Measurements from ENCODE around the gene SLC8A2.
A peak's percentile ranks its signal among the peaks of the same experiment; 100 is the strongest.

The SLC8A2 gene, protein sequence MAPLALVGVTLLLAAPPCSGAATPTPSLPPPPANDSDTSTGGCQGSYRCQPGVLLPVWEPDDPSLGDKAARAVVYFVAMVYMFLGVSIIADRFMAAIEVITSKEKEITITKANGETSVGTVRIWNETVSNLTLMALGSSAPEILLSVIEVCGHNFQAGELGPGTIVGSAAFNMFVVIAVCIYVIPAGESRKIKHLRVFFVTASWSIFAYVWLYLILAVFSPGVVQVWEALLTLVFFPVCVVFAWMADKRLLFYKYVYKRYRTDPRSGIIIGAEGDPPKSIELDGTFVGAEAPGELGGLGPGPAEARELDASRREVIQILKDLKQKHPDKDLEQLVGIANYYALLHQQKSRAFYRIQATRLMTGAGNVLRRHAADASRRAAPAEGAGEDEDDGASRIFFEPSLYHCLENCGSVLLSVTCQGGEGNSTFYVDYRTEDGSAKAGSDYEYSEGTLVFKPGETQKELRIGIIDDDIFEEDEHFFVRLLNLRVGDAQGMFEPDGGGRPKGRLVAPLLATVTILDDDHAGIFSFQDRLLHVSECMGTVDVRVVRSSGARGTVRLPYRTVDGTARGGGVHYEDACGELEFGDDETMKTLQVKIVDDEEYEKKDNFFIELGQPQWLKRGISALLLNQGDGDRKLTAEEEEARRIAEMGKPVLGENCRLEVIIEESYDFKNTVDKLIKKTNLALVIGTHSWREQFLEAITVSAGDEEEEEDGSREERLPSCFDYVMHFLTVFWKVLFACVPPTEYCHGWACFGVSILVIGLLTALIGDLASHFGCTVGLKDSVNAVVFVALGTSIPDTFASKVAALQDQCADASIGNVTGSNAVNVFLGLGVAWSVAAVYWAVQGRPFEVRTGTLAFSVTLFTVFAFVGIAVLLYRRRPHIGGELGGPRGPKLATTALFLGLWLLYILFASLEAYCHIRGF

DNA sequence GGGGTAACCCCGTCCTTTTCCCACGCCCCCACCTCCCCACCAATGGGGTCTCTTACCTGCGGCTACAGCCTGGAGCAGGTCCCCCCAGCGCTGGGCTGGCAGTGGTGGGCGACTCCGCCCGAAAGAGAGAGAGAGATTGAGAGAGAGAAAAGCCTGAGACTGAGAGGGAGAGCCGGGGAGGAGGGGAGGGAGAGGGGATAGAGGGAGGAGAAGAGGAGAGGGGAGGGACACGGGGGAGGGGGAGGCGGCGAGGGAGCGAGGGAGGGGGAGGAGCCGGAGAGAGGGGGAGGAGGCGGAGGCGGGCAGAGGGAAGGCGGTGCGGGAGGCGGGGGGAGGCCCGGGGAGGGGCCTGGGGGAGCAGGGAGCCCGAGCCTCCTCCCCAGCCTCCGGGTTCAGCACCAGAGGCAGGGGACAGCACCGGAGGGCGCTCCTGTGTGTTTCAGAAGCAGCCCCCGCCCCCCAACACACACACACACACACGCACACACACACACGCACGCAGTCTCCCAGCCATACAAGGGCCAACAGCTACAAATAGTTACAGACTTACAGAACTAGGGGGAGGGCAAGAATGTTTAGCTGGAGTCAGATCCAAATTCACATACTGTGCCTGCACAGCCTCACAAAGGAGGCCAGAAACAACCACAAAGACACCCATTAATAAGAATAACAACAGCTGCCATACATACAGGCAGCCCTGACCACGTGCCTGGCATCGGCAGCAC lies at the start of gene SLC8A2:
Gene SLC8A2 (minus strand): TSS at position 161 of the 725 bp plus-strand sequence. CDS start 5,490 bp downstream, outside the sequence.
- DNase-seq (ENCODE audit: low spot score) = peak; percentile 90

DNA sequence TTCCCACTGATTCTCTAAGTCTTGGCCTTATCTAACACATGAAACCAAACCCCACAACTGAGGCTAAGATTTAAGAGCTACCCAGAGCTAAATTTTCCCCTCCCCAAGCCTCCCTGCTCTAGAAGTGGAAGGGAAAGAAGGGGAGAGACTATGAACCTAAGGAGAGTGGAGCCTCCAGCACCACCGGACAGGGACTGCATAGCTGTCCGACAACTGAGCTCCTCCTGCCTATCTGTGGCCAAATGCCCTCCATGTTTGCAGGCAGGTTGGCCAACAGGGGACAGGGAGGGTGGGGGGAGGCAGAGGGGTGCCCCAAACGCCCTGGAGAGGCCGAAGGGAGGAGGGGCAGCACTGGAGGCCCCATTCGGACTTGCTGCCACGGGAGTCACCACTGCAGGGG lies 49.1 kb upstream of the SLC8A2 start:
- DNase-seq (ENCODE audit: low spot score) = no peak

DNA sequence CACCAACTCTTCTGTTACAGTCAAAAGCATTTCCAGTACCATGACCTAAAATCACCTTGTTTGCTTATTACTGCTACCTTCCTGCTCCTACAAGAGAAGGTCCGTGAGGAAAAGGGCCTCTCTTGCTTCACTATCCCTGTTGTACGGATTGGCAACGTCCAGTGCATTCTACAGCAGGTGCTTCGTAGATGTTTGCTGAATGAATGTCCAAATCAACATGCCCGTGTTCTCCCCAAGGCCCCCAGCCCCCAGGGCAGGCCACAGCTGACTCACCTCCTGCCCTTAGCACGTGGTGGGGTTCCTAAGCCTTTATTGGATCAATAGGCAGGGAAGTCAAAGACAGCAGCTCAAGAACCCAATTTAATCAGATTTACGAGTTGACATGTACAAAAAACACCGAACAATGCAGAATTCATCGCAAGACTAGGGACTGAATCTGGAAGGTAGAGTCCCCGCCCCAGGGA lies 48.7 kb upstream of the SLC8A2 start:
- DNase-seq (ENCODE audit: low spot score) = no peak

DNA sequence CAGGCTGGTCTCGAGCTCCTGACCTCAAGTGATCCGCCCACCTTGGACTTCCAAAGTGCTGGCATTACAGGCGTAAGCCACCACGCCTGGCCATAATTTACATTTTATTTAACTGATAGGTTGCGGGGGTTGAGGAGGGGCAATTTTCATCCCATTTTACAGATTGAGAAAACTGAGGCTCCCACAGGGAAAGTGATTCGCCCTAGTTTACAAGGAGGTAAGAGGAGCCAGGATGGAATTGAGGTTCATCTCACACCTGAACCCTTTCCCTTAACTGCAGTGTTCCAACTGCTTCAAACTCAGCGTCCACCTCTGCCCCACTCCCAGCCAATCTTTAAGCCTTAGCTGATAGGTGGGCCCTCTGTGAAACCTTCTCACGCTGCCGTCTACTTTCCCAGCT lies 47.2 kb upstream of the SLC8A2 start:
- no peak for DNase-seq (ENCODE audit: low spot score)

DNA sequence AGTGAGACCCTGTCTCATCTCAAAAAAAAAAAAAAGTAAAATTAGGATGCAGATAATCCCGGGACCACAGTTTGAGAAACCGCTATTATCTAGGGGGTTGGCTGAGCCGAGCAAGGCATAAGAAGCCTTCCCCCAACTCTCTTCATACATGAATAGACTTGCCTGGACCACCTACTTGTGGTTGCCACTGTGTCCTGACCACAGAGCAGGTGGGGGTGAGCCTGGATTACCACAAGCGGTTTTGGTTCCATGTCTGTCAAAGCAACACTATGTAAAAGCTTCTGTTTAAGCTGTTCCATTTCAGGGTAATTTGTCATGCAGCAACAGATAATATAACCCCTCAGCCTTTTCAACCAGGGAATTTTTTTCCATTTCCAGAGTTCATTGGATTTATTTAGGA lies 46.4 kb upstream of the SLC8A2 start:
- DNase-seq (ENCODE audit: low spot score) = no peak

DNA sequence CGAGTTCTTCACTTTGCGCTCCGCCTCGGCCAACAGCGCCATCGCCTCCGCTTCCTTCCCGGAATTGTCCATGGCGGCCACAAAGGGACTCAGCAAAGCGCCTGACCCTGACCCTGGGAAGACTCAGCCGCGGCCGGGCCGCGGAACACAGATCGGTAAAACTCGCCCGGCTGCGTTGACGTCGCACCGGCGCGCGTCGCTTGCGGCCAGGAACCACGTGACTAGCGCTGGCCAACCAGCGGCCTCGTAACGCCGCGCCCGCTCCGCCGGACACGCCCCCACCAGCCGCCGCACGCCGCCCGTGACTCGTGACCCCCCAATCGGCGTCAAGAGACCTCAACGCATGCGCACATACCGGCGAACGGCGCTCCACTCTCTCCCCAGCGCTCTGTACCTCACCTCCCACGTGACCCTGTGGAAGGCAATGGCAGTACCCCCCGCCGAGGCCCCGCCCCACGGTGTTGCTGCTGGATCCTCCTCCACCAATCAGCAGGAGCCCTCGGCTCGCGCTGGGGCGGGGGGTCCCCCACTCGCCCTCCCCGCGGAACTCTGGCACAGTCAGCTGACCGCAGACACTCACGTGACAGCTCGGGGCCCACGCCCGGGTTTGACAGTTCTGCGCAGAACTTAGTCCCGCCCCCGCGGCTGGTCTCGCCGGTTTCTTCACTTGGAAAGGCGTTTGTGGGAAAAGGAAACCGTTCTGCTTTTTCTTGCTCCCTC lies 43.3 kb upstream of the SLC8A2 start, which contains the start of gene NAPA:
Gene NAPA (minus strand): TSS at position 195 of the 720 bp plus-strand sequence. CDS start 123 bp downstream, at position 72.
- DNase-seq (ENCODE audit: low spot score) = peak; percentile 100

DNA sequence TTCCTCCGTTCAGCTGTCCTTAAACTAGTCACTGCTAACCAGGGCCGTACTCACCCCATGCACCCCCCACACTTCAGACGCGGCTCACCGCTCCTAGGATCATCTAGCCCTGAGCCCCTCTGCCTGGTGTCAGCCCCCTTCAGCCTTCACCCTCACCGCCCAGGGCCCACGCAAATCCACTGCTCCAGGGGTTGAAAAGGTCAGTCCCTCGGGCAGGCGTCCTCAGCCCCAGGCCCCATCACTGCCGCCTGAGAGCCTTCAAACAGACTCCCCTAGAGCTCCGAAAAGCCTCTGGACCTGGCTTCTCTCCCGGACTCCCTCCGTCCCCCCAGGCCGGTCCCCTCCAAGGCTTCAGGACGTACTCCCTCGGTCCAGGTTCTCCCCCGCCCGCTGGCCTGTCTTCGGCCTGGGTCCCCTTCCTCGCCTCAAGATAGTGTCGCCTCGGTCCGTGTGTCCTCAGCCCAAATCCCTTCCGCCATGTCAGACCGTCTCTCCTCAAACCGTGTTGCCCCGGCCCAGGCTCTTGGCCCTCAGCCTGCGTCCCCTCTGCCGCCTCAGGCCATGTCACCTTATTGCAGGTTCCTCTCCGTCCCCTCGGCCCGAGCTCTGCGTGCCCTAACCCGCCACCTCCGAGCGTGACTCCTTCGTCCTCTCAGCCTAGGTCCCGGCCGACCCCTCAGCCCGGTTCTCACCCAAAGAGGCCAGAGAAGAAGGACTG lies 42.6 kb upstream of the SLC8A2 start:
- DNase-seq (ENCODE audit: low spot score) = no peak

DNA sequence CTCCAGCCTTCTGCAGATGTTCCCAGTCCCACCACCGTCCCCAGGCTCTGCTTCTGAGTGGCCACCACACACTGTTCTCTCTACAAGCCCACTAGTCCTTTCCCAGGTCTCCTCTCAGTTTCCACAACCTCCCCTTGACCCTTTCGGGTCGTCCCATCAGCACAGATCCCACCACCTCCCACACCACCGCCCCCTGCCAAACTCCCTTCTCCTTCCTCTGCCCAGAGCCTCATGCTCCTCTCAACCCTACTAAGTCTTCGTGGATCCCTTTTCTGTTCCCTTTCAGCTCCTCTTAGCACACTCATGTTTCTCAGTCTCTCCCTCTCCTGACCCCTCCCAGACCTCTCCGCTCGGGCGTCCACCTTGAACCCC lies 41.2 kb upstream of the SLC8A2 start:
- DNase-seq (ENCODE audit: low spot score) = no peak

DNA sequence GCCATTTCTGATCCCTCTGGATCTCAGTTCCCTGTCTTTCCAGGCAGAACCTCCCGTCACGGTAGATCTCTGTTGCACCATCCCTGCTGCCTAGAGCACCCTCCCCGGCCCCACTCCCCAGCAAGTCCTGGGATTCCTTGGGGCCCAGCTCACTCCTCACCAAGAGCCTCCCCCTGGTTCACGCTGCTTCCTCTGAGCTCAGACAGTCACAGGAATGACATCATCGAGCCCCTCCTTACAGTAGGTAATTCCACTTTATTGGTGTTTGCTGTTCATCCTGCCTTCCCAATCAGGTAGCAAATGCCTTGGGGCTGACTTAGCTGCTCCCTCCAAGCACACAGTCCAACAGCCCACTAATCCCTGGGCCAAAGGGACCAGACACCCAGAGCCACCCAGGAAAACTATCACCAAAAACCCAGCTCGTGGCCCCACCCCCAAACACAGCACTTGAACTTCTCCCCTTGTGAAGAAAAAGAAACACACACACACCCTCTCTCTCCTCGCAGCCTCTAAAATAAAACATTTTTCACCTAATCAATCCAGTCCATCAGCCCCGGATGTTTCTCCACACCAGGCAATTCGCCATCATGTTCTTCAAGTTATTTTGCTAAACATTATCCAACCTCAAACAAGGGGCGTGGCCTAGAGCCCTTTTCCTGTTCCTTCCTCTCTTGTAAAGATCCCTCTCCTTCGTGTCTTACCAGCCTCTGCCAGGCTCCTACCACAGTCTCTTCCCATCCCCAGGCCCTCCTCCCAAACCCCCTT lies 40.7 kb upstream of the SLC8A2 start:
- DNase-seq (ENCODE audit: low spot score) = no peak

DNA sequence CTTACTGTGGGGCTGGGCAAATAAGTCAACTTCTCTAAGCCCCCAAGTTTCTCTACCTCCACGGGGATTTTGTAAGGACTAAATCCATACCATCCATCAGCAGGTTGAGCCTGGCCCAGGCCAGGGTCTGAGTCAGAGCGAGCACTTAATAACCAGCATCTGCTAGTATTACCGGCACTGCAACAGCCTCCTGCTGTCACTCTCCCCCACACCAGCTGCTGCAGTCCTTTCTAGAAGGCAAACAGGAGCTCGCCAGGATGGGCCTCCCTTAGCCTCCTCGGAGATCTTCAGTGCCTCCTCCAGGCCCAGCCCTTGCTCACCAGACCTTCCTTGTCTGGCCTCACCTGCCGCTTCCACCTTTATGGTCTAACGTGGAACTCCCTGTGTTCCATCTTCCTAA lies 40.0 kb upstream of the SLC8A2 start:
- DNase-seq (ENCODE audit: low spot score) = peak; percentile 78

DNA sequence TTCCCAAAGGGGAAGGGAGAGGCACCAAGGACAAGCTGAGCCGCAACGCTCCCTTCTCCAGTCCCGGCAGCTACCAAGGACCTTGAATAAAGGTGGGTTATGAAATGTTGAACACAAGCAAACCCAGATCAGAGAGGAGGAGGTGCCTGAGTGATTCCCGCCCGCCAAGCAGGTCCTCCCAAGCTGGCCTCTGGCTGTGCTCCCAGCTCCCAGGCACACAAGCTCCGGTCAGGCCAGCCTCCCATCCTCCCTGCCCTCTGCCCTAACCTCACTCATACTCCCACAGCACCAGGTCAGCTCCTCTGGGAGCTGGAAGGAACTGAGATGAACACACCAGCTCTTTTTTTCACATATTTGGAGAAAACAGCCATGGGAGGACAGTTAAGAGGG lies 39.4 kb upstream of the SLC8A2 start:
- DNase-seq (ENCODE audit: low spot score) = peak; percentile 73

DNA sequence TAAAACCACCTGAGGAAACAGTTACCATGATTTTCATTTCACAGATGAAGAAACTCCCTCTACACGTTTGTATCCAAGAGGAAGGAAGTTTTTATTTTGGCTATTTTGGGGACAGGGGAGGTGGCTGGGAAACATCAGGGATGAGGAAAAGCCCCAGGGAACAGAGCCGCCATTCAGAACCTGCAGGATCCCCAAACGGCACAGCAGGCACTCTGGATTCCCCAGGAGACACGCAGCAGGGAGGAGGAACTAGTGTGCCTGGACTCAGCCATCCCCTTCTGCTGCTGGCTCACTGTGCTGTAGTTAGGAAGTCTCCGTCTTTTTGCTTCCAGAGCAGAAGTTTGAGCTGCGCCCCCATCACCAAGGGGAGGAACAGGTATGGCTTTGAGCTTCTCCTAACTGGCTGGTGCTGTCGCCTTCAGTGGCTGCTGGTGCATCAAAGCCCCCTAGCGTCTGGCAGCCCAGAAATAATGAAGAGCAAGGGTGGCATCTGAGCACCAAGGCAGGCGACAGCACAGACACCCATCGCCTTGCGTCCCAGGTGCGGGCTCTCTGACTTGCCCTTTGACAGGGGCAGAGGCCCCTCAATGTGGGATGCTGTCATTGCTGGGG lies 38.9 kb upstream of the SLC8A2 start:
- DNase-seq (ENCODE audit: low spot score) = peak; percentile 52

DNA sequence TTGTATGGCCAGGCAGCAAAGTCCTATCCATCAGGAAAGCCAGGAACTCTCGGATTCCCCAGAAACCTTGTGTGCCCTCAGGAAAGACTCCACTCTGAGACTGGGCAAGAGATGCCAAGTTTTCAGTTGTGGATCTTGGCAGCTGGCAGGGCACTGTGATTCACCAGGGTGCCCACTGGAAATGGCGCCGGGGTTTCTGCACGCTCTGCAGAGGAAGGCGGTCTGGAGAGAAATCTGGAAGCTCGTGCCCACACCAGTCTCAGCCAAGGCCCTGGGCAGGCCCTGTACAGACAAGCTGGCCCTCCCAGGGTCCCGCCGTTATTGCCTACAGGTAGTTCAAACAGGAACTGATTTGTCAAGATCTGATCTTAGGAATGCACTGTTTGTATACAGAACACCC lies 38.3 kb upstream of the SLC8A2 start:
- peak; percentile 45 for DNase-seq (ENCODE audit: low spot score)

DNA sequence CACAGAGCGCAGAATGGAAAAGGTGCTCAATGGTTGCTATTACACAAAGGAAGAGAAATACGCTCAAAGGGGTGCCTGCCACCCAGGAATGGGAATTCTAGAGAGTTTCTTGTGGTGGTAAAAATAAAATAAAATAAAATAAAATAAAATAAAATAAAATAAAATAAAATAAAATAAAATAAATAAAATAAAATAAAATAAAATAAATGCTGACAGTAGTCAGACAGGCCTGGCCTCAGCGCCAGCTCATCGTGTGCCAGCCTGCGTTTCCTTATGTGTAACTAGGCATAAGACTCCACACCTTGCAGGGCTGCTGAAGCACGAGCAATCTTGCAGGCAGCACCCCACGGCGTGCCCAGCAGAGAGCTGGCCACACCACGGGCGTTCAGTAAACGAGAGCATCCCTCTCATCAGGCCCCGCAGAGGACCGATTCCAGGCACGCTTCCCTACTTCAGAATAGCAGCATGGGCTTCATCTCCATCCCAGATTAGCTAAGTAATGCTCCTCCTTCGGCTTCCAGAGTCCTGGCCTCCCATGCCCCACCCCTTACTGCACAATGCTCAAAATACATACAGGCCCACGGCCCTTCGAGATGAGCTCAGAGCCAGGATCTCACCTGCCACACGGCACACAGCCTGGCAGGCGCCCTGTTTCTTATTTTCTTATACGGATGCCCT lies 37.6 kb upstream of the SLC8A2 start:
- DNase-seq (ENCODE audit: low spot score) = peak; percentile 80

DNA sequence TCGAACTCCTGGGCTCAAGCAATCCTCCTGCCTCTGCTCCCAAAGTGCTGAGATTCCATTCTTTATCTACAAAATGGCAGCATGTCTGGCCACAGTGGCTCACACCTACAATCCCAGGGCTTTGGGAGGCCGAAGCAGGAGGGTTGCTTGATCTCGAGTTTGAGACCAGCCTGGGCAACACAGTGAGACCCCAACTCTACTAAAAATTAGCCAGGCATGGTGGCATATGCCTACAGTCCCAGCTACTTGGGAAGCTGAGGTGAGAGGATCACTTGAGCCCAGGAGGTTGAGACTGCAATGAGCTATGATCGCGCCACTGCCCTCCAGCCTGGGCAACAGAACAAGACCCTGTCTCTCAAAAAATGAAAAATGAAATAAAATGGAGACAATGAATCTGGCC lies 37.0 kb upstream of the SLC8A2 start:
- no peak for DNase-seq (ENCODE audit: low spot score)

DNA sequence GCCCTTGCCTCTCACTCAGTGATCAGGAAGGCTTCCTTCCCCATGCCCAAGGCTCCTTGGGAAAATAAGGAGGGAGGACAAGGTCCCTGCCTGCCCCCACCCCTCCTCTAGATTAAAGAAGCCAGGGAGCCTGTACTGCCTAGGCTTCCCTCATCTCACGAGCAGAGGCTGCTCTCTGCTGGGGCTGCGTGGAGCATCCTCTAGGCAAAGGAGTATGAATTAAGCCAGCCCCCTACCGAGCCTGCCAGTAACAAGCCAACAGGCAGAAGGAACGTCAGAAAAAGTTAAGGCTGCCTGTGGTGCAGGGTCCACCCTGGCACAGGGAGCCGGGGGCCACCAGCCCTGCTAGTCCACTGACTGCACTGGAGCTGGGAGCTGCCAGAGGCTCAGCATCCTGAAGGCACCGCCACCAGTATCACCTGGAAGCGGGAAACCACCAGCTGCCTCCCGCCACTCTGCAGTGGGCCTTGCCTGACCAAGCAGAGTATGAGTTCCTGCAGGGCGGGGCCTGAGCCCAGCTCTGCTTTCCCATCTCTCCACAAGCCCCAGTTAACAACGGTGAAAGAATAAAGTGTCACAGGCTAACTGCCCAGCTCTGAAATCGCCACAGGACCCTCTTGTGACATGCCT lies 36.3 kb upstream of the SLC8A2 start:
- DNase-seq (ENCODE audit: low spot score) = peak; percentile 92

DNA sequence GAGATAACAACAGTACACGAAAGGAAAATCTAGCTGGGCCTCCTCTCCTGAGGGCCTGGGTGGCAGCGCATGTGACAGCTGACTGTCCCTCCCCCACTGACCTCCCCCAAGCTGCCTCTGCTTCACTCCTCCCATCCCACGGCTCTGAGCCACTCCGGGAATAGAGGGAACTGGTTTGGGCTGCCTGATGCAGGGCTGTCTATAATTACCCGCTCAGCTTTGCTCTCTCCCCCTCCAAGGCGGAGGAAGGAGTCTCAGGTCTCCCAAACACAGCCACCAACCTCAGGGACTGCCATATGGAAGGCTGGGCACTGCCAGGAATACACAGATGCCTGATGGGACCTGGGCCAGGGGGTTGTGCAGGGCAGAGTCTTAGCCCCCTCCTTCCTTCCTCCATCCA lies 35.3 kb upstream of the SLC8A2 start:
- DNase-seq (ENCODE audit: low spot score) = peak; percentile 94

DNA sequence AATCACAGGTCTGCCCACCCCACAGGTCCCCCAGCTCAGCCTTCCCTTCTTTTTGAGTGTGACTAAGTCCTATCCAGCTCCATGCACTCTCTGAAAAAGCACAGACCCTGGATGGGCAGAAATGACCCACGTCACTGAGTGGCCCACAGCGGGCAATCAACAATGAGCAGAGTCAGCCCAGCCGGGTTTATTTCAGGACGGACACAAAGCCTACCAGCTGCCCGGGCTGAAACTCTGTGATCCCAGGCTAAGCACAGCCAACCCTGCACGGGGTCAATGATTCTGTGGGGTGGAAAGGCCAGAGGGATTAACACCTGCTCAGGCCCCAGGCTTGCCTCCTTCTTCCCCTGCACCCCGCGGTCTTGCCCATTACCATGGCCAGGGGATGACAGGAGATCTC lies 34.8 kb upstream of the SLC8A2 start:
- DNase-seq (ENCODE audit: low spot score) = no peak

DNA sequence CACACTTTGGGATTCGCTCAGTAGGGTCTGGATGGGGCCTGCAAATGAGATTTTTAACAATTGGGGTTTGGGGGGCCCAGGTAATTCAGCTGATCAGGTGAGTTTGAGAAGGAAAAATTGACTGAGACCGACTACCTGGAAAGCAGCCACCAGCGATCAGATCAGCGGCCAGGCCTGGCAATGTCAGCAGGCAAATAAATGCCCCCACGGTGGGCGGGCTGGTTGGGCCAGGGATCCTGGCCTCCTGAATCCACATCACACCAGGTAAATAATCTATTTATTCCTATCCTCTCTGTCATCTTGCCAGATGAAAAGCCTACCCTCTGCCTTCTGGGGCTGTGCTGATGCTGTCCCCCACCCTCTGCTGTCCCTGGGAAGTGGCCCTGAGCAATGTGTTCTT lies 33.8 kb upstream of the SLC8A2 start:
- DNase-seq (ENCODE audit: low spot score) = no peak
